OCI-LY1 (cell line): ENCODE data around the gene TICAM2.

Experiments used
- H2AFZ ChIP-seq: fragments of 200-600 bp; sonication (generic), shearing (Covaris generic); 2 replicates; pipeline ENCODE4 v1.6.0; 2014; ENCODE audit warnings: antibody characterized with exemption, mild to moderate bottlenecking, low read length
- H3F3A ChIP-seq: fragments of 200-600 bp; sonication (generic), shearing (Covaris generic); 2 replicates; pipeline ENCODE4 v1.6.0; 2014; ENCODE audit warnings: mild to moderate bottlenecking, antibody characterized with exemption, low read length, moderate library complexity; ENCODE audit not compliant: insufficient read depth
- H3K27ac ChIP-seq: fragments of 200-600 bp; sonication (generic); 2 replicates; pipeline ENCODE4 v1.5.1; 2014; ENCODE audit warnings: low read length, mixed run types, mild to moderate bottlenecking, low read depth; ENCODE audit not compliant: poor library complexity, severe bottlenecking
- H3K27me3 ChIP-seq: fragments of 200-600 bp; sonication (generic); 2 replicates; pipeline ENCODE4 v1.6.0; 2014; ENCODE audit warnings: antibody characterized with exemption, mild to moderate bottlenecking, low read length, moderate library complexity; ENCODE audit not compliant: insufficient read depth
- H3K36me3 ChIP-seq: fragments of 200-600 bp; sonication (generic); 2 replicates; pipeline ENCODE4 v1.6.1; 2014; ENCODE audit warnings: mild to moderate bottlenecking, antibody characterized with exemption, low read length, moderate library complexity, mixed read lengths; ENCODE audit not compliant: insufficient read depth
- H3K4me1 ChIP-seq: fragments of 200-600 bp; sonication (generic); 2 replicates; pipeline ENCODE4 v1.5.1; 2014; ENCODE audit warnings: mild to moderate bottlenecking, low read length, moderate library complexity; ENCODE audit not compliant: insufficient read depth, severe bottlenecking
- H3K4me2 ChIP-seq: fragments of 200-600 bp; sonication (generic), shearing (Covaris generic); 2 replicates; pipeline ENCODE4 v1.6.1; 2014; ENCODE audit warnings: low read length
- H3K4me3 ChIP-seq: fragments of 200-600 bp; sonication (generic); 2 replicates; pipeline ENCODE4 v1.5.1; 2014; ENCODE audit warnings: low read length, low read depth, mild to moderate bottlenecking, mixed read lengths; ENCODE audit not compliant: poor library complexity, severe bottlenecking
- H3K79me2 ChIP-seq: fragments of 200-600 bp; shearing (Covaris generic); 2 replicates; pipeline ENCODE4 v1.6.1; 2016; ENCODE audit warnings: mixed run types, low read length, mixed read lengths; ENCODE audit not compliant: insufficient read depth
- H3K9ac ChIP-seq: fragments of 200-600 bp; sonication (generic), shearing (Covaris generic); 2 replicates; pipeline ENCODE4 v1.6.1; 2014; ENCODE audit warnings: mild to moderate bottlenecking, low read length, mixed read lengths
- H3K9me2 ChIP-seq: fragments of 200-600 bp; sonication (generic), shearing (Covaris generic); 2 replicates; pipeline ENCODE4 v1.6.1; 2014; ENCODE audit warnings: low read depth, mild to moderate bottlenecking, low read length, mixed read lengths
- H3K9me3 ChIP-seq: fragments of 200-600 bp; shearing (Covaris generic); 2 replicates; pipeline ENCODE4 v1.6.1; 2014; ENCODE audit warnings: low read length, mixed read lengths
- H4K20me1 ChIP-seq: fragments of 200-600 bp; sonication (generic), shearing (Covaris generic); 2 replicates; pipeline ENCODE4 v1.6.0; 2016; ENCODE audit warnings: mild to moderate bottlenecking, low read length; ENCODE audit not compliant: insufficient read depth
- EZH2 ChIP-seq: fragments of 200-600 bp; sonication (generic), shearing (Covaris generic); IDR thresholded peaks from 2 replicates; pipeline ENCODE4 v1.8.0; 2017; ENCODE audit warnings: borderline replicate concordance, mixed run types, mild to moderate bottlenecking, antibody characterized with exemption, low read length, moderate library complexity, mixed read lengths
- TF ChIP-seq, protein P1 (sequence below): fragments of 200-600 bp; sonication (generic), shearing (Covaris generic); IDR thresholded peaks from 2 replicates; pipeline ENCODE4 v1.5.1; 2017; ENCODE audit warnings: mild to moderate bottlenecking, antibody characterized with exemption, low read length, moderate library complexity, mixed read lengths

Gene TICAM2

DNA sequence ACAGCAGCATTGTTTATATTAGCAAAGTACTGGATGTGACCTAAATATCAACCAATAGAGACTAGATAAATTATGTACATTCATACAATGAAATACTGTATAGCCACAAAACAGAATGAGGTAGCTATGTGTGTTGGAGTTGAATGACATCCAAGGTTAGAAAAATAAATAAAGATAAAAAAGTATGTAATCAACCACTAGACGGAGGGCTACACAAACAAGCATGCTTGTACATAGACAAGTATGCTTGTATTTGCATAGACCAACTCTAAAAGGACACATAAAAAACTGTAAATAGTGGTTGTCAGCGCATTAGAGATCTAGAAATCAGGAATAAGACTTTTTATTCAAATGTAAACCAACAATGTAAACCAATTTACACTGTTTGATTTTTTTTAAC, 60.7 kb downstream of the TICAM2 start:
- H3K79me2 ChIP-seq: peaks cover 71% of the 10 kb centered on the region
- H3K4me1 ChIP-seq: peaks cover 36% of the 10 kb centered on the region
- H4K20me1 ChIP-seq: no peaks in the 10 kb centered on the region
- TF ChIP-seq, protein P1, sequence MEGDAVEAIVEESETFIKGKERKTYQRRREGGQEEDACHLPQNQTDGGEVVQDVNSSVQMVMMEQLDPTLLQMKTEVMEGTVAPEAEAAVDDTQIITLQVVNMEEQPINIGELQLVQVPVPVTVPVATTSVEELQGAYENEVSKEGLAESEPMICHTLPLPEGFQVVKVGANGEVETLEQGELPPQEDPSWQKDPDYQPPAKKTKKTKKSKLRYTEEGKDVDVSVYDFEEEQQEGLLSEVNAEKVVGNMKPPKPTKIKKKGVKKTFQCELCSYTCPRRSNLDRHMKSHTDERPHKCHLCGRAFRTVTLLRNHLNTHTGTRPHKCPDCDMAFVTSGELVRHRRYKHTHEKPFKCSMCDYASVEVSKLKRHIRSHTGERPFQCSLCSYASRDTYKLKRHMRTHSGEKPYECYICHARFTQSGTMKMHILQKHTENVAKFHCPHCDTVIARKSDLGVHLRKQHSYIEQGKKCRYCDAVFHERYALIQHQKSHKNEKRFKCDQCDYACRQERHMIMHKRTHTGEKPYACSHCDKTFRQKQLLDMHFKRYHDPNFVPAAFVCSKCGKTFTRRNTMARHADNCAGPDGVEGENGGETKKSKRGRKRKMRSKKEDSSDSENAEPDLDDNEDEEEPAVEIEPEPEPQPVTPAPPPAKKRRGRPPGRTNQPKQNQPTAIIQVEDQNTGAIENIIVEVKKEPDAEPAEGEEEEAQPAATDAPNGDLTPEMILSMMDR: no peak
- no peak for TF ChIP-seq EZH2
- H3K9ac ChIP-seq: peak overlapping the region; percentile 72
- H3K27me3 ChIP-seq: no peaks in the 10 kb centered on the region
- no peak overlapping the region for H2AFZ ChIP-seq
- no peaks in the 10 kb centered on the region for H3K9me2 ChIP-seq
- peak overlapping the region; percentile 70 for H3K4me3 ChIP-seq
- H3K9me3 ChIP-seq: peaks cover 6% of the 10 kb centered on the region
- H3K36me3 ChIP-seq: peaks cover 66% of the 10 kb centered on the region
- H3K4me2 ChIP-seq: peak overlapping the region; percentile 96
- no peaks in the 10 kb centered on the region for H3F3A ChIP-seq
- H3K27ac ChIP-seq: no peak overlapping the region

- Histone ChIP-seq H3K9me2 (no peaks in the 10 kb centered on the region), H3K4me1 (peaks cover 7% of the 10 kb centered on the region), H3K9me3 (0 out of 2 replicates have a peak, but pooled peaks cover 2% of the 10 kb centered on the region), H3K27me3 (no peaks in the 10 kb centered on the region), H3K27ac (no peak overlapping the region), H4K20me1 (no peaks in the 10 kb centered on the region), H3K4me2 (no peak overlapping the region), H3K9ac (no peak overlapping the region), H3K79me2 (peaks cover 93% of the 10 kb centered on the region), H2AFZ (no peak overlapping the region), H3F3A (no peaks in the 10 kb centered on the region), H3K4me3 (no peak overlapping the region), H3K36me3 (peaks cover 82% of the 10 kb centered on the region)
- no peak for TF ChIP-seq EZH2
- TF ChIP-seq, protein P1: no peak
Observed at GRCh38 chr5:115535479-115536035, 66.7 kb downstream of the TICAM2 start.

DNA sequence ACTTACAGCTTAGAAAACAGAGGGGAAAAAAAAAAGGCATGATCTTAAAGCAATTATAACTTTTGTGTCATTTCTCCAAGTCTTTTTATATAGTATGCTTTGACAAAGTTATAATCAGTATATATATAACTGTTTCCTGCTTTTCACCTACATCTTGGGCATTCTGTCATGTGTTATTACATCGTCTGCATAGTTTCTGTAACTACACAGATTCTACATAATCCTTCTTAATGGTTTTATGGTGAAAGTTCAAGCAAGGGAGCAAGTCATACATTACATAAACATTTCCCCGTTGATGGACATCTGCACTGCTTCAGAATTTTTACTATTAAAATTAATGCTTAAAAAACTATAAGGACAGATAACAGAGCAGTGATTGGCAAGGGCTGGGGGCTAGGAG, 69.8 kb downstream of the TICAM2 start:
- Histone ChIP-seq H3K27me3 (no peaks in the 10 kb centered on the region), H3K4me3 (no peak overlapping the region), H3K4me1 (no peaks in the 10 kb centered on the region), H3K36me3 (peaks cover 64% of the 10 kb centered on the region), H4K20me1 (no peaks in the 10 kb centered on the region), H3K9me3 (0 out of 2 replicates have a peak, but pooled peaks cover 2% of the 10 kb centered on the region), H3F3A (no peaks in the 10 kb centered on the region), H3K4me2 (no peak overlapping the region), H3K27ac (no peak overlapping the region), H3K9me2 (no peaks in the 10 kb centered on the region), H2AFZ (no peak overlapping the region), H3K9ac (no peak overlapping the region), H3K79me2 (peaks cover 88% of the 10 kb centered on the region)
- TF ChIP-seq, protein P1: no peak
- TF ChIP-seq EZH2: no peak
